Right lobe of liver (tissue), 6 donors: ENCODE results near the gene ATR. TPM values are rescaled to one million over a fixed set of nuclear protein-coding genes. Genes with fewer than 3 reads are reported as not detected.
"Not testable (repeated sequence)": the region's sequence is repeated elsewhere in the genome, so short reads cannot be mapped to it uniquely, and the experiment has no call there.

ENCODE experiments used
- ATAC-seq, 4 donors: fragments of 200-7000 bp; cut with Tn5 transposase; one replicate each; pipeline ENCODE4 v1.9.1; 2020; ENCODE audit warnings: mild to moderate bottlenecking in 4 of 4, moderate library complexity in 4 of 4
- DNase-seq, 3 donors: peaks; one replicate each; pipeline ENCODE4 v3.0.0-alpha.2; 2020
- H3K27ac ChIP-seq, 3 donors: fragments of 200-600 bp; one replicate each; pipeline ENCODE4 v1.8.0; 2022
- H3K27me3 ChIP-seq, 2 donors: fragments of 200-600 bp; one replicate each; pipeline ENCODE4 v1.8.0; 2022
- H3K36me3 ChIP-seq, 4 donors: fragments of 200-600 bp; sonication (generic) in 1 of 4; one replicate each; pipeline versions ENCODE4 v1.5.1 to v1.8.0; 2017 to 2022; ENCODE audit warnings: control low read depth in 1 of 4
- H3K4me1 ChIP-seq, 4 donors: fragments of 200-600 bp; sonication (generic) in 1 of 4; one replicate each; pipeline versions ENCODE4 v1.5.1 to v1.8.0; 2017 to 2022; ENCODE audit warnings: control low read depth in 1 of 4
- H3K4me3 ChIP-seq, 3 donors: fragments of 200-600 bp; one replicate each; pipeline ENCODE4 v1.8.0; 2022
- H3K9me3 ChIP-seq, 4 donors: fragments of 200-600 bp; sonication (generic) in 1 of 4; one replicate each; pipeline versions ENCODE4 v1.5.1 to v1.8.0; 2017 to 2022; ENCODE audit warnings: control low read depth in 1 of 4
- POLR2A ChIP-seq: fragments of 450-650 bp; IDR thresholded peaks from one replicate; pipeline ENCODE4 v1.6.1; 2017; ENCODE audit warnings: antibody characterized with exemption, mild to moderate bottlenecking
- WGBS: methylation state at CpG from one replicate; pipeline ENCODE4 v1.1.6; 2018; ENCODE audit warnings: low coverage, low lambda C conversion rate; ENCODE audit not compliant: insufficient coverage; ENCODE audit errors: missing lambda C conversion rate; 5-methylcytosine and 5-hydroxymethylcytosine counted together
- intact Hi-C, 2 donors: fragments of 100-400 bp; cut with DNase I; formaldehyde crosslinking; loops; one replicate each; pipeline versions ENCODE4 v1.11.2 to v1.14.1; 2022
- total RNA-seq, 6 experiments: library from RNA; depleted of rRNA in 2 of 6; stranded (reverse); fragments of >200 nt in 2 of 6; fragmentation: NEBNext Ultra II Directional in 3 of 6; extraction: Animal tissue kit (Norgen Biotek cat#: 25700) in 3 of 6; gene quantifications; one replicate each; pipeline versions ENCODE4 v1.1.0 to v1.2.4, GENCODE V29; 2016 to 2023
- TF ChIP-seq, protein P1 (sequence below), 4 donors: fragments of 200-600 bp in 3 of 4; fragments of 450-650 bp in 1 of 4; IDR thresholded peaks; one replicate each; pipeline versions ENCODE4 v1.5.1 to v1.8.0; 2016 to 2022; ENCODE audit warnings: antibody characterized with exemption in 4 of 4, mild to moderate bottlenecking in 2 of 4
- donor health status: DM: no; HTN: yes; CAD: no.
- donor health status: DM: no; HTN: no; CAD: no.
- donor health status: DM: no; HTN: no; CAD: no.
- donor health status: DM: no; HTN: yes; CAD: no.
- donor health status: DM: no; HTN: yes; CAD: no.

ATR gene
- total RNA-seq, 6 experiments from 2014 or later, result 8.0 to 26.9 (median 15.7) TPM

DNA sequence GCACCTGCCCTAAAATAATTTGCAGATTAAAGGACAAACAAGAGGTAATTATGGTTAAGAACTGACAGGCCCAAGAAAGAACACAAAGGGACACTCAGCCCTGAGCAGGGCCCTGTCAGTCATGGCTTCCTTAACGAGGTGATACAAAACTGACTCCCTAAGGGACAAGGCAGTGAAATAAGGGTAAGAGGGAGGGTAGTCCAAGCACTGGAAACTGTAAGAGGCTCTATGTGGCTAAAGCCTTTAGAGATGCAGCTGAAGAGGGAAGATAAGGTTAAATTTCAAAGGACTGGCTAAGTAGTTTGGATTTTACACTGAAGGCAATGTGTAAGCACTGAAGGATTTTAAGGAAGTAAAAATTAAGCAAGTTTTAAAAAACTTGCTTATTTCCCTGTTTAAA lies 3.9 kb downstream of the ATR start:
- Histone ChIP-seq H3K27me3 (no peaks in the 10 kb centered on the region), H3K4me3 (no peak overlapping the region), H3K9me3 (no peaks in the 10 kb centered on the region), H3K36me3 (no peaks in the 10 kb centered on the region), H3K4me1 (peaks cover 0 to 12% (median 6%) of the 10 kb centered on the region in 4 donors), H3K27ac (no peak overlapping the region)
- intact Hi-C loops, result no loop called here
- DNase-seq (no peak), ATAC-seq (no peak)
- 60% methylated on average over 1 of the region's 1 CpG for WGBS
- TF ChIP-seq POLR2A, result no peak
- TF ChIP-seq, protein P1, sequence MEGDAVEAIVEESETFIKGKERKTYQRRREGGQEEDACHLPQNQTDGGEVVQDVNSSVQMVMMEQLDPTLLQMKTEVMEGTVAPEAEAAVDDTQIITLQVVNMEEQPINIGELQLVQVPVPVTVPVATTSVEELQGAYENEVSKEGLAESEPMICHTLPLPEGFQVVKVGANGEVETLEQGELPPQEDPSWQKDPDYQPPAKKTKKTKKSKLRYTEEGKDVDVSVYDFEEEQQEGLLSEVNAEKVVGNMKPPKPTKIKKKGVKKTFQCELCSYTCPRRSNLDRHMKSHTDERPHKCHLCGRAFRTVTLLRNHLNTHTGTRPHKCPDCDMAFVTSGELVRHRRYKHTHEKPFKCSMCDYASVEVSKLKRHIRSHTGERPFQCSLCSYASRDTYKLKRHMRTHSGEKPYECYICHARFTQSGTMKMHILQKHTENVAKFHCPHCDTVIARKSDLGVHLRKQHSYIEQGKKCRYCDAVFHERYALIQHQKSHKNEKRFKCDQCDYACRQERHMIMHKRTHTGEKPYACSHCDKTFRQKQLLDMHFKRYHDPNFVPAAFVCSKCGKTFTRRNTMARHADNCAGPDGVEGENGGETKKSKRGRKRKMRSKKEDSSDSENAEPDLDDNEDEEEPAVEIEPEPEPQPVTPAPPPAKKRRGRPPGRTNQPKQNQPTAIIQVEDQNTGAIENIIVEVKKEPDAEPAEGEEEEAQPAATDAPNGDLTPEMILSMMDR (IDR thresholded peaks at IDR 0.05), result no peak

DNA sequence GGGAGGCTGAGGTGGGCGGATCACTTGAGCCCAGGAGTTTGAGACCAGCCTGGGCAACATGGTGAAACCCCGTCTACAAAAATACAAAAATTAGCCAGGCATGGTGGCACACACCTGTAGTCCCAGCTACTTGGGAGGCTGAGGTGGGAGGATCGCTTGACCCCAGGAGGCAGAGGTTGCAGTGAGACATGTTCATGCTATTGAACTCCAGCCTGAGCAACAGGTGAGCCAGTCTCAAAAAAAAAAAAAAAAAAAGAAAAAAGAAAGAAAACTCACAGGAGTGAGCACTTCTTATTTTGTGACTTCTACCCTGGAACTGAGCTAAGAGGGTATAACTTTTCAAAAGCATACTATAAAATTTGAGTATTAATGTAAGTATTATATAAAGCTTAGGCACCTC lies 4.3 kb downstream of the ATR start:
- H3K27me3 ChIP-seq, H3K27ac ChIP-seq, H3K4me3 ChIP-seq, intact Hi-C loops, H3K4me1 ChIP-seq, DNase-seq, H3K9me3 ChIP-seq, ATAC-seq, H3K36me3 ChIP-seq: not testable (repeated sequence)
- 100% methylated on average over 3 of the region's 3 CpGs for WGBS

DNA sequence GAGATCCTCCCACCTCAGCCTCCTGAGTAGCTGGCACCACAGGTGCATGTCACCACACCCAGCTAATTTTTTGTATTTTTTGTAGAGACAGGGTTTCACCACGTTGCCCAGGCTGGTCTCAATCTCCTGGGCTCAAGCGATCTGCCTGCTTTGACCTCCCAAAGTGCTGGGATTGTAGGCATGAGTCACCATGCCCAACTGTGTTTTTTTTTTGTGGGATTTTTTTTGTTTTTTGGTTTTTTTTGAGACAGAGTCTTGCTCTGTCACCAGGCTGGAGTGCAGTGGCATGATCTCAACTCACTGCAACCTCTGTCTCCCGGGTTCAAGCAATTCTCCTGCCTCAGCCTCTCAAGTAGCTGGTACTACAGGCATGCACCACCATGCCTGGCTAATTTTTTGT lies 9.1 kb downstream of the ATR start:
- H3K36me3 ChIP-seq, result peaks cover 0 to 15% (median 2%) of the 10 kb centered on the region in 4 donors
- H3K4me1 ChIP-seq, ATAC-seq, H3K9me3 ChIP-seq, DNase-seq, H3K27me3 ChIP-seq, intact Hi-C loops, H3K27ac ChIP-seq, H3K4me3 ChIP-seq: not testable (repeated sequence)
- 92% methylated on average over 2 of the region's 3 CpGs for WGBS

DNA sequence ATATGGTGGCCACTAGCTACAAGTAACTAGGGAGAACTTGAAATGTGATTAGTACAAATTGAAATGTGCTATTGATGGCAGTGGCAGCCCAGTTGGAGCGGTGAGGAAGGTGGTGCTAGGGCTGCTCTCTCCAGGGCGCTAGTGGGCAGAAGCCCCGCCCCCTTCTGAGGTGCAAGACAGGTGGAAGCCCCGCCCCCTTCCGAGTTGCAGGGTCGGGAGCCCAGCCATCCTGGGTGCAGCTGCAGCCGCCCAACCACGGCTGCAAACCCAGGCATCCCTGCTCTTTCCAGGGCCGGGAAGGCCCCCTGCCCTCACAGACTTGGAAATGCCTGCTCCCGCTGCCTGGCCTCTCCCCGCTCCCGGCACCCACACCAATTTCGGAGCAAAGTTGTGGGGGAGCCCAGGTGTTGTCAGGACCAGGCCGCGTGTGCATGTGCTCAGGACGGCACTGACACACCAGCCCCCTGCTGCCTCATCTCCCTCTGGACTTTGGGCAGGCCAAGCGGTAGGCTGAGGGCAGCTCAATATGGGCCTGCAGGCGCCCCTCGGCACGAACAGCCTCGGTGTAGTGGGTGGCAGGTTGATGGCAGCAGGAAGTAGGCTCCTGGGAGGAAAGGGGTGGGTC lies 10.0 kb downstream of the ATR start:
- H3K4me1 ChIP-seq, result no peaks in the 10 kb centered on the region
- H3K27ac ChIP-seq, result no peak overlapping the region
- intact Hi-C loops, result no loop called here
- TF ChIP-seq, protein P1 (IDR thresholded peaks at IDR 0.05), result no peak
- TF ChIP-seq POLR2A, result no peak
- WGBS, result 96% methylated on average over 5 of the region's 21 CpGs
- H3K27me3 ChIP-seq, result no peaks in the 10 kb centered on the region
- H3K36me3 ChIP-seq, result peaks cover 0 to 17% (median 2%) of the 10 kb centered on the region in 4 donors
- DNase-seq (no peak), ATAC-seq (no peak)
- no peaks in the 10 kb centered on the region for H3K9me3 ChIP-seq
- H3K4me3 ChIP-seq, result no peak overlapping the region

- WGBS, result 65% methylated on average over 3 of the region's 3 CpGs
- Histone ChIP-seq H3K9me3 (no peaks in the 10 kb centered on the region), H3K27ac (no peak overlapping the region), H3K36me3 (peaks cover 0 to 22% (median 3%) of the 10 kb centered on the region in 4 donors), H3K27me3 (no peaks in the 10 kb centered on the region), H3K4me3 (no peak overlapping the region), H3K4me1 (no peaks in the 10 kb centered on the region)
- TF ChIP-seq, protein P1 (IDR thresholded peaks at IDR 0.05), result no peak
- intact Hi-C loops, result no loop called here
- DNase-seq (no peak), ATAC-seq (no peak)
Measured at GRCh38 chr3:142566096-142566495, 12.4 kb downstream of the ATR start.
